ENCODE measurements around the gene NFIA.

DNA sequence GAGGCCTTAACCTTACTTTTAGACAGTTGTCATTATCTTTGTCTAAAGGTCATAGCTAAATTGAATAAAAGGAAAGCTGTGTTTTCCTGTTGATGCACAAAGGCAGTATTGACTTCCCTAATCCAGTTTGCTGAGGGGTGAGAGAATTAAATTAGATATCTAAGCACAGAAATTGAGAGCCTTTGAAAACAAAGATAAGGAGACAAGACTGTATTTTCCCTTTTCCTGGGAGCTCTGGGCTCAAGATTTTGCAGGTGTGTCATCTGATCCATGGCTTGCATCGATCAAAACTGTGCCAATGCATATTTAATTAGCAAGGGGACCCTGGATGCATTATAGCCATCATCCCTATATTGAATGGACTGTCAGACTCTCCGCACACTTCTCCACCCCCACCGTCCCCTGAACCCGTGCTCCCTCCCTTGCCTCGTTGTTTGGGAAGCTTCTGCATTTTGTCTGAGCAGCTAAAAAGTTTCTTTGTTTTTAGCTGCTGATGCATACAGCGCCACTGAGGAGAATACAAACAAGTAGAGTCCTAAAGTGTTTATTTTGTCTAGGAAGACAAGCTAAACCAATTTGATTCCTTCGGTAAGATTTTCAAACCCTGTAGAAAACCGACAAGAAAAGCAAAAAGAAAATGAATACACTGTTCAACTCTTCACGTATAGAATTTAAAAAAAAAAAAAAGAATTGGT, 186.3 kb downstream of the NFIA start:
- TF ChIP-seq, protein P1, sequence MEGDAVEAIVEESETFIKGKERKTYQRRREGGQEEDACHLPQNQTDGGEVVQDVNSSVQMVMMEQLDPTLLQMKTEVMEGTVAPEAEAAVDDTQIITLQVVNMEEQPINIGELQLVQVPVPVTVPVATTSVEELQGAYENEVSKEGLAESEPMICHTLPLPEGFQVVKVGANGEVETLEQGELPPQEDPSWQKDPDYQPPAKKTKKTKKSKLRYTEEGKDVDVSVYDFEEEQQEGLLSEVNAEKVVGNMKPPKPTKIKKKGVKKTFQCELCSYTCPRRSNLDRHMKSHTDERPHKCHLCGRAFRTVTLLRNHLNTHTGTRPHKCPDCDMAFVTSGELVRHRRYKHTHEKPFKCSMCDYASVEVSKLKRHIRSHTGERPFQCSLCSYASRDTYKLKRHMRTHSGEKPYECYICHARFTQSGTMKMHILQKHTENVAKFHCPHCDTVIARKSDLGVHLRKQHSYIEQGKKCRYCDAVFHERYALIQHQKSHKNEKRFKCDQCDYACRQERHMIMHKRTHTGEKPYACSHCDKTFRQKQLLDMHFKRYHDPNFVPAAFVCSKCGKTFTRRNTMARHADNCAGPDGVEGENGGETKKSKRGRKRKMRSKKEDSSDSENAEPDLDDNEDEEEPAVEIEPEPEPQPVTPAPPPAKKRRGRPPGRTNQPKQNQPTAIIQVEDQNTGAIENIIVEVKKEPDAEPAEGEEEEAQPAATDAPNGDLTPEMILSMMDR (IDR thresholded peaks at IDR 0.05): no peak
- TF ChIP-seq EZH2 (IDR thresholded peaks at IDR 0.05; ENCODE audit: borderline replicate concordance, insufficient read depth, low read depth, low read length, poor library complexity, severe bottlenecking): no peak

Measured in B cell (primary cell).